Retinal pigment epithelial cell (primary cell): ENCODE results near the gene SUGP1.

Experiments
- DNase-seq: peaks from one replicate; pipeline ENCODE4 v3.0.0-alpha.2; 2010; ENCODE audit warnings: low read depth
- H3K4me3 ChIP-seq: 2 replicates; pipeline ENCODE4 v1.5.1; 2011; ENCODE audit warnings: mild to moderate bottlenecking, low read length, control low read depth, moderate library complexity
- CTCF ChIP-seq: conservative IDR thresholded peaks from 2 replicates; pipeline ENCODE4 v1.5.1; 2011; ENCODE audit warnings: low read depth, low read length, control low read depth, inconsistent platforms

Gene SUGP1

GRCh38 chr19:19329126-19329525 is 8.8 kb upstream of the SUGP1 start:
- DNase-seq: no peak
- TF ChIP-seq CTCF: no peak
- no peak overlapping the region for H3K4me3 ChIP-seq

- TF ChIP-seq CTCF: no peak
- H3K4me3 ChIP-seq: no peak overlapping the region
- no peak for DNase-seq
Measured at GRCh38 chr19:19327672-19328071, 7.4 kb upstream of the SUGP1 start.

- H3K4me3 ChIP-seq: no peak overlapping the region
- no peak for TF ChIP-seq CTCF
- no peak for DNase-seq
Measured at GRCh38 chr19:19324059-19324770, 3.9 kb upstream of the SUGP1 start.

GRCh38 chr19:19321141-19321577 is 850 bp upstream of the SUGP1 start:
- peak; percentile 3 for DNase-seq
- peak overlapping the region; percentile 94 for H3K4me3 ChIP-seq
- TF ChIP-seq CTCF: peak; percentile 17

GRCh38 chr19:19319732-19320360 is 463 bp downstream of the SUGP1 start:
- TF ChIP-seq CTCF: no peak
- DNase-seq: no peak
- peak overlapping the region; percentile 94 for H3K4me3 ChIP-seq

- no peak overlapping the region for H3K4me3 ChIP-seq
- DNase-seq: no peak
- no peak for TF ChIP-seq CTCF
Measured at GRCh38 chr19:19316082-19316481, 4.2 kb downstream of the SUGP1 start.

- TF ChIP-seq CTCF: no peak
- H3K4me3 ChIP-seq: no peak overlapping the region
- no peak for DNase-seq
Measured at GRCh38 chr19:19315444-19315843, 4.9 kb downstream of the SUGP1 start.
